OCI-LY1 (cell line): Measurements from ENCODE around the gene TLL2.

Experiments used
- H2AFZ ChIP-seq: fragments of 200-600 bp; sonication (generic), shearing (Covaris generic); 2 replicates; pipeline ENCODE4 v1.6.0; 2014; ENCODE audit warnings: antibody characterized with exemption, mild to moderate bottlenecking, low read length
- H3F3A ChIP-seq: fragments of 200-600 bp; sonication (generic), shearing (Covaris generic); 2 replicates; pipeline ENCODE4 v1.6.0; 2014; ENCODE audit warnings: mild to moderate bottlenecking, antibody characterized with exemption, low read length, moderate library complexity; ENCODE audit not compliant: insufficient read depth
- H3K27ac ChIP-seq: fragments of 200-600 bp; sonication (generic); 2 replicates; pipeline ENCODE4 v1.5.1; 2014; ENCODE audit warnings: low read length, mixed run types, mild to moderate bottlenecking, low read depth; ENCODE audit not compliant: poor library complexity, severe bottlenecking
- H3K27me3 ChIP-seq: fragments of 200-600 bp; sonication (generic); 2 replicates; pipeline ENCODE4 v1.6.0; 2014; ENCODE audit warnings: antibody characterized with exemption, mild to moderate bottlenecking, low read length, moderate library complexity; ENCODE audit not compliant: insufficient read depth
- H3K36me3 ChIP-seq: fragments of 200-600 bp; sonication (generic); 2 replicates; pipeline ENCODE4 v1.6.1; 2014; ENCODE audit warnings: mild to moderate bottlenecking, antibody characterized with exemption, low read length, moderate library complexity, mixed read lengths; ENCODE audit not compliant: insufficient read depth
- H3K4me1 ChIP-seq: fragments of 200-600 bp; sonication (generic); 2 replicates; pipeline ENCODE4 v1.5.1; 2014; ENCODE audit warnings: mild to moderate bottlenecking, low read length, moderate library complexity; ENCODE audit not compliant: insufficient read depth, severe bottlenecking
- H3K4me2 ChIP-seq: fragments of 200-600 bp; sonication (generic), shearing (Covaris generic); 2 replicates; pipeline ENCODE4 v1.6.1; 2014; ENCODE audit warnings: low read length
- H3K4me3 ChIP-seq: fragments of 200-600 bp; sonication (generic); 2 replicates; pipeline ENCODE4 v1.5.1; 2014; ENCODE audit warnings: low read length, low read depth, mild to moderate bottlenecking, mixed read lengths; ENCODE audit not compliant: poor library complexity, severe bottlenecking
- H3K79me2 ChIP-seq: fragments of 200-600 bp; shearing (Covaris generic); 2 replicates; pipeline ENCODE4 v1.6.1; 2016; ENCODE audit warnings: mixed run types, low read length, mixed read lengths; ENCODE audit not compliant: insufficient read depth
- H3K9ac ChIP-seq: fragments of 200-600 bp; sonication (generic), shearing (Covaris generic); 2 replicates; pipeline ENCODE4 v1.6.1; 2014; ENCODE audit warnings: mild to moderate bottlenecking, low read length, mixed read lengths
- H3K9me2 ChIP-seq: fragments of 200-600 bp; sonication (generic), shearing (Covaris generic); 2 replicates; pipeline ENCODE4 v1.6.1; 2014; ENCODE audit warnings: low read depth, mild to moderate bottlenecking, low read length, mixed read lengths
- H3K9me3 ChIP-seq: fragments of 200-600 bp; shearing (Covaris generic); 2 replicates; pipeline ENCODE4 v1.6.1; 2014; ENCODE audit warnings: low read length, mixed read lengths
- H4K20me1 ChIP-seq: fragments of 200-600 bp; sonication (generic), shearing (Covaris generic); 2 replicates; pipeline ENCODE4 v1.6.0; 2016; ENCODE audit warnings: mild to moderate bottlenecking, low read length; ENCODE audit not compliant: insufficient read depth
- EZH2 ChIP-seq: fragments of 200-600 bp; sonication (generic), shearing (Covaris generic); IDR thresholded peaks from 2 replicates; pipeline ENCODE4 v1.8.0; 2017; ENCODE audit warnings: borderline replicate concordance, mixed run types, mild to moderate bottlenecking, antibody characterized with exemption, low read length, moderate library complexity, mixed read lengths
- TF ChIP-seq, protein P1 (sequence below): fragments of 200-600 bp; sonication (generic), shearing (Covaris generic); IDR thresholded peaks from 2 replicates; pipeline ENCODE4 v1.5.1; 2017; ENCODE audit warnings: mild to moderate bottlenecking, antibody characterized with exemption, low read length, moderate library complexity, mixed read lengths

The TLL2 gene

DNA sequence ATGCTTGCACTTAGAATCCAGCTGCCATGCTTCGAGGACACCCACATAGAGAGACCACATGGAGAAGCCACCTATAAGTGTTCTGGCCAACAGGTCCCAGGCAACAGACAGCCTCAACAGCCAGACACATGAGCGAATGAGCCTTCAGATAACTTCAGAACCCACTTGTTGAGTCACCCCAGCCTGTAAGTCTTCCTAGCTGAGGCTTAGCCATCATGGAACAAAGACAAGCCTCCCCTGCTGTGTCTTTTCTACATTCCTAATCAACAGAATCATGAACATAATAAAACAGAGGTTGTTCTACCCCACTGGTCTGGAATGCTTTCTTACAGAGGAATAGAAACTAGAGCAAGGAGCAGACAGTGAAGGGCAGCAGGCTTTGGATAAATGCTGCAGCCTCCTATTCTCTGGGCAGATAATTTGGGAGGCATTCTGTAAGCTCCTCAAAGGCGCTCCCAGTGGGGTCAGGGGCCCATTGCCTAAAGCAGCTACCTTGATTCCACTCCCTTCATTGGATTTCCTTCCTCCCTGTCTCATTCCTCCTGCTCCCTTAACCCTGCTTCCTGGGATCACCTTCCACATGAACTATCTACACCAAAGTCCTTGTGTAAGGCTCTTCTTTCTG lies 4.6 kb downstream of the TLL2 start:
- Histone ChIP-seq H3K9ac (no peak overlapping the region), H3K36me3 (no peaks in the 10 kb centered on the region), H4K20me1 (no peaks in the 10 kb centered on the region), H3K4me1 (peaks cover 11% of the 10 kb centered on the region), H3K79me2 (no peaks in the 10 kb centered on the region), H2AFZ (no peak overlapping the region), H3K27me3 (no peaks in the 10 kb centered on the region), H3K4me2 (no peak overlapping the region), H3K4me3 (no peak overlapping the region), H3K9me2 (no peaks in the 10 kb centered on the region), H3K9me3 (no peaks in the 10 kb centered on the region), H3K27ac (no peak overlapping the region), H3F3A (no peaks in the 10 kb centered on the region)
- TF ChIP-seq, protein P1, sequence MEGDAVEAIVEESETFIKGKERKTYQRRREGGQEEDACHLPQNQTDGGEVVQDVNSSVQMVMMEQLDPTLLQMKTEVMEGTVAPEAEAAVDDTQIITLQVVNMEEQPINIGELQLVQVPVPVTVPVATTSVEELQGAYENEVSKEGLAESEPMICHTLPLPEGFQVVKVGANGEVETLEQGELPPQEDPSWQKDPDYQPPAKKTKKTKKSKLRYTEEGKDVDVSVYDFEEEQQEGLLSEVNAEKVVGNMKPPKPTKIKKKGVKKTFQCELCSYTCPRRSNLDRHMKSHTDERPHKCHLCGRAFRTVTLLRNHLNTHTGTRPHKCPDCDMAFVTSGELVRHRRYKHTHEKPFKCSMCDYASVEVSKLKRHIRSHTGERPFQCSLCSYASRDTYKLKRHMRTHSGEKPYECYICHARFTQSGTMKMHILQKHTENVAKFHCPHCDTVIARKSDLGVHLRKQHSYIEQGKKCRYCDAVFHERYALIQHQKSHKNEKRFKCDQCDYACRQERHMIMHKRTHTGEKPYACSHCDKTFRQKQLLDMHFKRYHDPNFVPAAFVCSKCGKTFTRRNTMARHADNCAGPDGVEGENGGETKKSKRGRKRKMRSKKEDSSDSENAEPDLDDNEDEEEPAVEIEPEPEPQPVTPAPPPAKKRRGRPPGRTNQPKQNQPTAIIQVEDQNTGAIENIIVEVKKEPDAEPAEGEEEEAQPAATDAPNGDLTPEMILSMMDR = no peak
- no peak for TF ChIP-seq EZH2

DNA sequence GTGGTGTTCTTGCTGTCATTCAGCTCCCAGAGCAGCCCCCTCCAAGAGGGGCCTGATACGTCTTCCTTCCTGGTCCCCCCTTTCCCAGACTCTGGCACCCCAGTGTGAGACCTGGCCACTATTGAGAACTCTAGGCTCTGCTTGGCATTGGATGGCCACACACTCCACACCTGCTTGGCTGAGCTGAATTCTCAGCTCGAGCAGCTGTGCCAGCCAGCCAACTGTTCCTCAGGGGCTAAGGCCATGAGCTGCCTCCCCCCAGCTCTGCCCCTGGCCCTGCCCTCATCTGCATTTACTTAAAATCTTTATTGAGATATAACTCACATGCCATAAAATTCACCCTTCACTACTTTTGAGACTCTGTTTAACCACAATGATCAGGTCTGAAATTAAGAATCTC lies 6.7 kb downstream of the TLL2 start:
- Histone ChIP-seq H3K9me2 (no peaks in the 10 kb centered on the region), H3F3A (no peaks in the 10 kb centered on the region), H3K27ac (no peak overlapping the region), H3K4me2 (no peak overlapping the region), H3K36me3 (no peaks in the 10 kb centered on the region), H3K4me3 (no peak overlapping the region), H3K79me2 (no peaks in the 10 kb centered on the region), H4K20me1 (no peaks in the 10 kb centered on the region), H3K9ac (no peak overlapping the region), H3K4me1 (no peaks in the 10 kb centered on the region), H3K27me3 (no peaks in the 10 kb centered on the region), H2AFZ (no peak overlapping the region), H3K9me3 (no peaks in the 10 kb centered on the region)
- TF ChIP-seq, protein P1 = no peak
- TF ChIP-seq EZH2 = no peak

DNA sequence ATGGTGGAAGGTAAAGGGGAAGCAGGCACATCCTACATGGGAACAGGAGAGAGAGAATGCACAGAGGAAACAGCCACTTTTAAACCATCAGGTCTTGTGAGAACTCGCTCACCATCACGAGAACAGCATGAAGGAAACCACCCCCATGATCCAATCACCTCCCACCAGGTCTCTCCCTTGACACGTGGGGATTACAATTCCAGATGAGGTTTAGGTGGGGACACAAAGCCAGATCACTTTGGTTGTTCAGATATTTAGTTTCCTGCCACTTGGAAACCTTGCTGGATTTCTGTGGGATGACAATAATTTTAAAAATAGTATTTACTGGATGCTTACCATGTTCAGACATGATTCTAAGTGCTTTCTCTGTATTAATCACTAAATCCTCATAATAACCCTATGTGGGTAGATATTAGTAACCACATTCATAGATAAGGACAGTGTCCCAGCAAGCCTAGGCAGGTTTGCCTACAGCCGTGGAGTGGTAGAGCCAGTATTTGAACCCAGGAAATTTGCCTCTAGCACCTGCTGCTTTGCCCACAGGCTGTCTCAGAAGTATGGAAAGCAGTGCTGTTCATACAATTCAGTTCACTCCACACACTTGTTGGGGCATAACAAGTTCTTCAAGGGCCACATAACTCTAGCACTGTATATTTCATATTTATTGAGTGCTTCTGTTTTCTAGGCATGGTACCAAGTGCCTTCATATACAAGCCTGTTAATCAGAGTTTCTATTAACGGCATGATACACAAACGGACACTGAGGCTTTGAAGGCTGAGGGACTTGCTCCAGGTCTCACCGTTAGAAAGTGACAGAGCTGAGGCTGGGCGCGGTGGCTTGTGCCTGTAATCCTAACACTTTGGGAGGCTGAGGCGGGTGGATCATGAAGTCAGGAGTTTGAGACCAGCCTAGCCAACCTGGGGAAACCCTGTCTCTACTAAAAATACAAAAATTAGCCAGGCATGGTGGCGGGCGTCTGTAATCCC lies 8.3 kb downstream of the TLL2 start:
- Histone ChIP-seq H3K27me3 (no peaks in the 10 kb centered on the region), H3K9ac (no peak overlapping the region), H3K79me2 (no peaks in the 10 kb centered on the region), H3K4me1 (no peaks in the 10 kb centered on the region), H4K20me1 (no peaks in the 10 kb centered on the region), H3K4me2 (no peak overlapping the region), H3K27ac (no peak overlapping the region), H2AFZ (no peak overlapping the region), H3F3A (no peaks in the 10 kb centered on the region), H3K36me3 (no peaks in the 10 kb centered on the region), H3K9me3 (no peaks in the 10 kb centered on the region), H3K9me2 (no peaks in the 10 kb centered on the region), H3K4me3 (no peak overlapping the region)
- no peak for TF ChIP-seq EZH2
- TF ChIP-seq, protein P1 = no peak
